Stimulated activated naive CD4-positive, alpha-beta T cell treated with Interleukin-2 at 50 U/mL for 16 hours (primary cell): Measurements from ENCODE around the gene TMSB10.

Source experiments
- DNase-seq: peaks from one replicate; lab custom pipeline; 2025; lab: John Stamatoyannopoulos, UW

The TMSB10 gene

DNA sequence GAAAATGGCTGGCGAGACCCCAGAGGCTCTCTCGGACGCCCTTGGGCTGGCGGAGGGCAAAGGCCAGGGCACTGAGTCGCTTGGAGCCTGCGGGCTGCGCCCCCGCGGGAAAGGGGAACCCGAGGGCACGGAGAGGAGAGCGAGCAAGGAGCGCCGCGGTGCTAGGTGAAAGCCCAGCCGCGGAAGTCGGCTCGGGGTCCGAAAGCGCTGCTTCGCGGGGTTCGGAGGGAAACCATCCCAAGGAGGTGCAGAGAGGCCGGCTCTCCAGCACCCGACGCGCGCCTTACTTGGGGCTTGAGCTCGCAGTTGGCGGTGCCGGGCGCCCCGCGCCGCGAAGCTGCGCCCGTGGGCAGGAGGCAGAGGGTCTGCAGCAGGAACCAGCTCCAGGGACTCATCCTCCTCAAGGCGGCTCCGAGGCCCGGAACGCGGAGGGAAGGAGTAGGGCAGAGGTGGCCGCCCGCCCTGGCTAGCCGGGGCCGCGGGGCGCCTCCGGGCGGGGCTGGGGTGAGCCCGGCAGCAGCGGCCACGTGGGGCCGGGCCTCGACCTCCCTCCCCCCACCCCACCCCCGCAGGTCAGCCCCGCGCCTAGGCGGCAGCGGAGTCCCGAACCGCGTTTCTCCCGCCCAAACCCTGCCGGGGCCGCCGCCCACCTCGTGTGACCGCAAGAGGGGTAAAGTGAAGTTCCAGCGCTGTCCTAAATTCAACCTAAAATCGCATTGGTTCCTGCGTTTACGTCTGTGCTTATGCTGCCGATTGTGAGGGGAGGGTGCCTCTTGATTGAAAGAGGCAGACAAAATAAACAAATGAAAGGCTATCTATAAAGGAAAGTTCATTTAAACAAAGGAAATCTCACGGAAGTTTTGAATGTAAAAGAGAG lies 24.6 kb upstream of the TMSB10 start, which contains the start of gene TRABD2A:
TSS of gene TRABD2A (minus strand) at position 440 of the 877 bp plus-strand sequence. CDS start at position 395, 45 bp downstream.
- peak; percentile 49 for DNase-seq

GRCh38 chr2:84881581-84882413 lies 23.7 kb upstream of the TMSB10 start:
- peak; percentile 84 for DNase-seq

GRCh38 chr2:84882414-84882738 lies 23.1 kb upstream of the TMSB10 start:
- no peak for DNase-seq

GRCh38 chr2:84882775-84883550 lies 22.5 kb upstream of the TMSB10 start:
- DNase-seq = no peak

DNA sequence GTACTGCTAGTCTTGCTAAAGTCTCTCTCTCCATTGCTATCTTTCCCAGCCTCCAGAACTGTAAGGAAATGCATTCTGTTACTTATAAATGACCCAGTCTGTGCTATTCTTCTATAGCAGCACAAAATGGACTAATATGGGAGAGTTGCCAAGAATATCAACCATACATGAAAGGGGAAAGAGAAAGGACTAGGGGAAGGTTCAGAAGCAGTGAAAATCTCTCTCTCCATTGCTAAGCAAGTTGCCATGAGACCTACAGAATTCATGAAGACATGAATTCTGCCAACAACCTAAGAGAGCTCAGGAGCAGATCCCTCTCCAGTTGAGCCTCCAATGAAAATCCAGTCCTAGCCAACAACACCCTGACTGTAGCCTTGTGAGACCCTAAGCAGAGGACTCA lies 21.0 kb upstream of the TMSB10 start:
- no peak for DNase-seq

GRCh38 chr2:84885111-84885510 lies 20.3 kb upstream of the TMSB10 start:
- DNase-seq = no peak

- no peak for DNase-seq
Measured at GRCh38 chr2:84886791-84887190, 18.7 kb upstream of the TMSB10 start.

GRCh38 chr2:84888401-84889276 lies 16.8 kb upstream of the TMSB10 start:
- peak; percentile 40 for DNase-seq

DNA sequence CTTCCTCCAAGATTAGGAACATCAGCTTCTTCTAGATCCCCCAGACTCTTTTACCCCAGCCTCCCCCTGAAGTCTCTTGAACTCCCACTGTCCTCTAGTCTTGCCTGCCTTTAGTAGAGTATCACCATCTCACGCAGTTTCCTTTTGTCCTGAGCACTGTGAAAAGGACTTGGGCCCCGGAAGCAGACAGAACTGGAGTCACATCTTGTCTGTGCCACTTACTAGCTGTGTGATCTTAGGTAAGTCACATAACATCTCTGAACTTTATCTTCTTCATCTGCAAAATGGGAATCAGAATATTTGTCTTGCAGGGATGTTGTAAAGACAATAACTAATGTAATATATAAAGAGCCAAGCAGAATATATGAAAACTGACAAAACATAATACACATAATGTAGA lies 16.1 kb upstream of the TMSB10 start:
- no peak for DNase-seq

GRCh38 chr2:84891355-84892010 lies 14.0 kb upstream of the TMSB10 start:
- DNase-seq = no peak

DNA sequence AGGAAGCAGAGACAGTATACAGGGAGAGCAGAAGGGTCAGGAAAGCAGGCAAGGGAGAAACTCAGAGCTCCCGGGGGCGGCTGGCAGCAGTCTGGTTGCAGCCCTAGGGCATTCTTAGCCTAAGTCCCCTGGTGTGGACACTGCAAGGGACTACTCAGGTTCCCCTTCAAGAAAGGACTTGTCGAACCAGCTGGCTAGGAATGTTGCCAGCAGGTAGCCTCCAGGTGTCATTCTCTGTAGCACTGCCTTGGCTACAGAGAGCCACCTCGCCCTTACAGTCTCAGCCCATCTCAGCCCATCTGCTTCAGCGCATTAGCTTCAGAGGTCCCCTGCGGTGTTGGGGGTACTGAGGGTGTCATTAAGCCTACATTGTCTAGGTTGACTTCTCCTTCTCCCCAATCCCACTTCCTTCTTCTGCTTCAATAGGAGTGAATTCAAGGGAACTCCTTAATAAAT lies 11.3 kb upstream of the TMSB10 start:
- no peak for DNase-seq

DNA sequence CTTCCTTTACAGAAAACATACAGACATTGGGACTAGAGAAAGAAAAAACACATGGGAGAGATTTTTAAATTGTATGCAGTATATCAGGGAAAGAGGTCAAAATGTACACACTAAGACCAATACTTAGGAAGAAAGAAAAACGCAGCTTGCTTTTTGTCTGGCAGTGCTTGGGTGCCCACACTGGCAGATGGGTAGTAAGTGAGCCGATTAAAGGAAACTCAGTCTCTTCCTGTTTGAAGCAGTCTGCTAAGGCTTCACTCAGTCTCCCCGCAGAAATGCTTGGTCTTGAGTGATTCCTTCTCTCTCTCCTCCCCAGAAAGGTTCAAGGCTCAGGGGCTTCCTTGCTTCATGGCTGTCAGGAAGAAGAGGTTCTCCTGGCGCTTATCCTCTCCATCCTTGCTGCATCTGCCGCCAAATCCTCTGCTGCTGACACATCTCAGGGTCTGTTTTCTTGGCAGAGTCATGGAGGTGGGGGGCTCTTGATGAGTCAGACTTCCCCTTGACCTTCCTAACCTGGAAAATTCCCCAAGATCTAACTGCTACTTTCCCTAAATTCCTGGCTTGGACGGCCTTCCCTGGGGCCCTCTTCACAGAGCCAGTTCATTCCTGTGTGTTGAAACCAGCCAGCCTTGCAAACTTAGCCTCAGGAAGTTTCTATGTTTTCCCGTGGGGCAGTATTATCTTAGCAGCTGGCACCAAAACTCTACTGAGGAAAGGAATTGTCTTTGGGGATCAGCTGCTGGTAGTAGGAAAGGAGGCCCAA lies 10.5 kb upstream of the TMSB10 start:
- no peak for DNase-seq

GRCh38 chr2:84896567-84896966 lies 8.9 kb upstream of the TMSB10 start:
- no peak for DNase-seq

DNA sequence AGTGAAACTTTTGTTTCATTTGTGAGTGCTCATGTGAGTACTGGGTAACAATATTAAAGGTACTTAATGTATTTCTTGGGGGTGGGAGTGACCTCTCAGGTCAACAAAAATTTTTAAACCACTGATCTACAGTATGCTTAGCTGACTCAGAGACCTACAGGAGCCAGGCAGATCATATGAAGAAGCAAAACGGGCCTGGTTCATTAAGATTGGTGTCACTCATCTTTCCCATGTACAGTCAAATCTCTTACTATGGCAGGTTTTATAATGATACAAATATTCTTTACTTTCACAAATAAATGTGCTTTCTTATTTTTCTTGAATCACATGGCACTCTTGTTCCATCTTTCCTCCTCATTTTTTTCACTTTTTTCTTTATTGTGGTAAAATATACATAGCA lies 7.7 kb upstream of the TMSB10 start:
- DNase-seq = no peak

DNA sequence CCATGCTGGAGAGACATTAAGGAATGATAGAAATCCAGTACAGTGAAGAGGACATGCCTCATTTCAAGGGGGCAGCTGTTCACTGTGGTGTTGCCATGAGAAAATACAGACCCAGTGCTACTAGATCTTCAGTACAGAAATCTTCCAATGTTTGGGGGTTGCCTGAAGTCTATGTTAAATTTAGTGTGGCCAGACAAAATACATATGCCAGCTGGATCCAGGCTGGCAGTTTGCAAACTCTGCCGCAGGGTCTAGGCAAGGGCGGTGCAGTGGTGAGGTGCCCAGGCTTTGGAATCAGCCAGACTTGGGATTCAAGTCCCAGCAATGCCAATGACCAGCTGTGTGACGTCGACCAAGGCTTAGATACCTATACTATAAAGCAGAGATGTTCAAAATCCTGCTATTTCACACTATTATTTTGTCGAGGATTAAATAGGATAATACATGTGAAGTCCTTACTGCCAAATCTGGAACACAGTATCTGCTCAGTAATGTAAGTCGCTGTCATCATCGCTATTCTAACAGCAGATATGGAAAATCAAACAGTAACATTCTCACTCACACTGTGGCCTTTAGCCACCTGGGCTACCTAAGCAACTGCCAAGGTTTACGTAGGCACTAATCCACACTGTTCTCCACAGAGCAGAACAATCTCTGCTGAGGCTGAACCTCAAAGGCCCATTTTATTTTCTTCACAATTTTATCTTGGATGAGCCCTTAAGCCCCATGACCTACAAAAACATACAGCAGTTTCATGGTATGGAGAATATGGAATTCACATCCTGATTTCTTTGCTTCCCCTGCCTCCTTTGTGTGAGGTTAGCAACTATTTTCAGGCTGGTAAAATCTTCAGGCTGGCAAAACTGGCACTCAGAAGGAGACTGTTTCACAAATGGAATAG lies 5.9 kb upstream of the TMSB10 start:
- no peak for DNase-seq

GRCh38 chr2:84900971-84901370 lies 4.5 kb upstream of the TMSB10 start:
- DNase-seq = no peak

GRCh38 chr2:84901593-84902120 lies 3.8 kb upstream of the TMSB10 start:
- no peak for DNase-seq

DNA sequence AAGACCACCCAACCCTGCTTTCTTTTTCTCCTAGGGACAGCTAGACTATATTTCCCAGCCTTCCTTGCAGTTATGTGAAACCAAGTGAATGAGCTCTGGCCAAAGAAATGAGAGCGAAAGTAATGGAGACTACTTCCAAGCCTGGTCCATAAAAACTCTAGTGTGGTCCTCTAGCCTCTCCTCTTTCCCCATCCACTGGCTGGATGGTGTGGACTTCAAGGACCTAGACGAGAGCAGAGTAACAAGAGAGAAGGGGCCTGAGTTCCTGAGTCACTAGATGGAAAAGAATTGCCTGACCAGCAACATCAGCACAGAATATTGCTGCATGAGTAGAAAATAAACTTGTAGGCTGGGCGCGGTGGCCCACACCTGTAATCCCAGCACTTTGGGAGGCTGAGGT lies 2.9 kb upstream of the TMSB10 start:
- no peak for DNase-seq

- DNase-seq = no peak
Measured at GRCh38 chr2:84904151-84904550, 1.3 kb upstream of the TMSB10 start.
